SW480 (cell line): Measurements from ENCODE around the gene UBC.
A peak's percentile ranks its signal among the peaks of the same experiment; 100 is the strongest.

ENCODE experiments used
- DNase-seq: peaks from one replicate; pipeline ENCODE4 v3.0.0-alpha.2; 2016; ENCODE audit warnings: low spot score

Gene UBC

GRCh38 chr12:124864326-124864752, 50.1 kb downstream of the UBC start:
- DNase-seq: no peak

- DNase-seq: peak; percentile 80
Measured at GRCh38 chr12:124863416-124864325, 50.8 kb downstream of the UBC start, which contains the start of gene SCARB1. SCARB1 (minus strand) TSS chr12:124863864; CDS start chr12:124863720, 144 bp downstream.

GRCh38 chr12:124862768-124863415, 51.6 kb downstream of the UBC start:
- peak; percentile 39 for DNase-seq

- no peak for DNase-seq
Measured at GRCh38 chr12:124861898-124862676, 52.4 kb downstream of the UBC start.
